ENCODE data around the gene MSI2.
"Not testable (repeated sequence)": the region's sequence is repeated elsewhere in the genome, so short reads cannot be mapped to it uniquely, and the experiment has no call there.

MSI2 gene

DNA sequence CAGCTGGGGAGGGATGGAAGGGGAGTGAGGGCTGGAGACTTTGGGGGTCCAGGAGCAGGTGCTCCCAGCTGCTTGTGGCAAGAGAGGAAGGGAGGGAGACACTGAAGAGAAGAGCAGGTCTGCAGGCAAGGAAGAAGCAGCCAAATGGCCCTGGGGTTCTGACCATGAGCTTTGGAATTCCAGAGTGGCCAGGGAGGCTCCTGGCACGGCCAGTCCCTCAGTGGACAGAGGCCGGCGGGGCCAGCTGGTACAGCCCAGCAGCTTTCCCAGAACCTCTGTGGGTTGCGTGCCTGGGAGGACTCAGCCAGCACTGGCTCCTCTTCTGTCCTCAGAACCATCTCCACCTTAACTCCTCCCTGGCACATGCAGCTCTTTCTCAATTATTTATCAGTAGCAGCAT is 233.0 kb downstream of the MSI2 start:
- DNase-seq, result no peak

DNA sequence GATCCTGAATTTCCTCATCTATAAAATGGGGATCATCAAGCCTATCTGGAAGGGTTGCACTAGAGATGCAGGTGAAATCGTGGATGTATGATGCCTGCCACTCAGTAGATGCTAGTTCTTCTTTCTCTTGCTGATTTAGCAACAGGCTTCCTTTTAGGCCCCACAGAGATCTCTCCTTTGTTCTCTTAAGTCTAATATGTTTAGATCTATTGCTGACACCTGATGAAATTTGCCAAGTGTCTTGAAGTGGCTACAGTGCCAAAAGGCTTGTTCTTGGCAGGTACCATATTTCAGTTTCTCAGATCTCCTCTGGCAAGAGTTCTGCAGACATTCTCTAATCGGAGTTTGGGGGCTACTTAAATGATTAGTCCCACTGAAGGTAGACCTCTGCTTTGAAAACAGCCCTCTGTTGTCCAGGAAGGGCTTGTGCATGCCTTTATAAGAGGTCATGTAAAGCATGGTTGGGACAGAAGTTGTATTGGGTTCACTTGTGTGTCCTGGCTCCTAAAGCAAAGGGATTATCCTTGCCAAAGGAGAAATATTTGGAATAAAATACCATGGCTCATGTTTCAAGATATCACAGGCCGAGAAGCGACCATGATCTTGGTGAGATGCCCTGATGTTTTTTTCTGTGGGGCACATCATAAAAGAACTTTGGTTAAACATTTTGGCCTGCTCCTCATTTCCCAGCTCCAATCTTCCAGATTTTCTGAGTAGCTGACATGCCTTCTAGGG is 234.0 kb downstream of the MSI2 start:
- no peak for DNase-seq

DNA sequence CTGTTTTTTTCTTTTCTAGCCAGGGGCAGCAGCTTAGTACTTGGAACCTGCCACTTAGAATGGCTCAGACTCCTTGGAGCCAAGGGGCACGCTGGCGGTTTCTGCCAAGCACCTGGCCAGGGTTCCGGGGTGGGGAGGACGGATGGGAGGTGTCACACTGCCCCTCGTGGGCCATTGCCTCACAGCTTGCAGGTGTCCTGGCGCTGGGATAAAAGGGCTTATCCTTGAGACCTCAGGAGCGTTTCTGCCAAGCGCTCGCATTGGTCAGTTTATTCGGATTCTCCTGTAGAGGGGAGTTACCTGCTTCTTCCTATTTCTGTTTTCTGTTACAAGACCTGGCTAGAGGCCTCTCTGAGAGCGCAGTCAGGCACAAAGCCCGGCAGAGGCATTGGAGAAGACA is 234.6 kb downstream of the MSI2 start:
- DNase-seq, result no peak

- DNase-seq, result no peak
Observed at GRCh38 chr17:57493171-57493570, 236.8 kb downstream of the MSI2 start.

GRCh38 chr17:57493625-57494024 is 237.3 kb downstream of the MSI2 start:
- no peak for DNase-seq

DNA sequence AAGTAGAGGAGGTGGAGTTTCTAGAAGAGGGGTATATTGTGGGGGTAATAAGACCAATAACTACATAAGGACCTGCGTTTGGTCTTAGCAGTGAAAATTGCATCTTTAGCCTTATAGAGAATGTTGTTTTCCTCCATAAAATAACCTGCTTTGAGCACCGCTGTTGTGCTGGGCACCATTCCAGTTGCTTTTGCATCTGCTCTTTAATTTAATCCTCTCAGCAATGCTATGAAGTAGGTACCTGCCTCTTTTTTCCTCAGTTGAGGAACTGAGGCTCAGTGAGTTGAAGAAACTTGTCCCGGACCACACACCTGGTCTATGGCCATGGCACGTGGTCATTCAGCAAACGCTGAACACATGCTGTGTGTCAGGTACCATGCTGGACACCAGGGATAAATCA is 238.1 kb downstream of the MSI2 start:
- no peak for DNase-seq

DNA sequence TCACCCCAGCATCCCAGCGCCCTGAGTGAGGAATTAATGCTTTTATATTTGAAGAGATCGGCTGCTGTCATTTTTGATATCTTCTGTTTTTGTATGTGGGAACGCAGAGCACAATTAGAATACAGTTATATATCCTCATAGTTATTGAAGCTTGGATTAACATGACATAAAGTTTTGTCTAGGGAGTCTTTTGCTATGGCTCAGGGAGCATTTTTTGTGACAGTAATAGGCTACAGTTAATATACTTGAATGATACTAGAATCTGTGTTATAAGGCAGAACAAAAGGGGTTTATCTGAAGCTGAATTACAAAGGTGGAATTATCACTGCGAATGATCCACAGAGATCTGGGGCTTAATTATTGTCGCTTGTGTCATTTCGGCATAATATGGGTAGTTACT is 239.4 kb downstream of the MSI2 start:
- no peak for DNase-seq

DNA sequence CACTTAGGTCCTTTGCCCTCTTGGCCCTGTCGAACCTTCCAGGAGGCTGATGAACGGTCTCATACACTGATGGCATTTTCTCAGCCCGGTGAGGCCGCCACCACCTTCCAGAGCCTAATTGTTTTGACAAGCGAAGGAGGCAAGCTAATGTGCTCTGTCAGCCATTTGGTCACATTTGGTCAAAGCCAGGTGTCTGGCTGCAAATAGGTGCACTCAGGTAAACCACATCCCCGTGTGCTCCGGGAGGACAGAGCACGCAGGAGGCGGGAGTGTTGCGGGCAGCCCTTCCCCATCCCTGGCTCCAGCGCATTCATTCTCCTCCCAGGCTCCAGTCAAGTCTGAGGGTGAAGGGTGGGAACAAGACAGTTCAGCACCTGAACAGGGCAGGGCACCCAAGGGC is 240.1 kb downstream of the MSI2 start:
- no peak for DNase-seq

- no peak for DNase-seq
Observed at GRCh38 chr17:57498443-57498842, 242.1 kb downstream of the MSI2 start.

DNA sequence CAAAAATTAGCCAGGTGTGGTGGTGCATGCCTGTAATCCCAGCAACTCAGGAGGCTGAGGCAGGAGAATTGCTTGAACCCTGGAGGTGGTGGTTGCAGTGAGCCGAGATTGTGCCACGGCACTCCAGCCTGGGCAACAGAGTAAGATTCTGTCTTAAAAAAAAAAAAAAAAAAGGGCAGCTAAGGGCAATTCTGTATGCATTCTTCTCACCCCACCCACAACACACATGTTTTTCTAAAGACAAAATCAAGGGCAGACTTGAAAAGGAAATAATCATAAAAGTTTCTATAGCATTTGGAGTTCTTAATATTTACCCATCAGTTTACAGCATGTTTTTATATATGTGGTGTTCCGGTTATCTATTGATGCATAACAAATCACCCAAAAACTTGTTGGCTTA is 242.9 kb downstream of the MSI2 start:
- not testable (repeated sequence) for DNase-seq

DNA sequence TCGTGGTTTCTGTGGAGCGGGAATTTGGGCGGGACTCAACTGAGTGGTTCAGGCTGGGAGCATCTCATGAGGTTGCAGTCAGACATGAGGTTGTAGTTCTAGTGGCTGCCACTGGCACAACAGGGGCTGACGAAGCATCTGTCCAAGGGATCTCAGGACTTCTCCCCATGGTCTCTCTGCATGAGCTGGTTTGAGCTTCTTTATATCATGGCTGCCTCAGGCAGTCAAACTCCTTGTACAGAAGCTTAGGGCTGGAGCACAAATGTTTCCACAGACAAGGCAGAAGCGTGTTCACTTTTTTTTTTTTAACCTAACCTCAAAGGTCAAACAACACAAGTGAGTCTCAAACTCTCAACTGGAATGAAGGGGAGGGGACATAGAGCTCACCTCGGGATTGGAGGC is 243.3 kb downstream of the MSI2 start:
- no peak for DNase-seq

DNA sequence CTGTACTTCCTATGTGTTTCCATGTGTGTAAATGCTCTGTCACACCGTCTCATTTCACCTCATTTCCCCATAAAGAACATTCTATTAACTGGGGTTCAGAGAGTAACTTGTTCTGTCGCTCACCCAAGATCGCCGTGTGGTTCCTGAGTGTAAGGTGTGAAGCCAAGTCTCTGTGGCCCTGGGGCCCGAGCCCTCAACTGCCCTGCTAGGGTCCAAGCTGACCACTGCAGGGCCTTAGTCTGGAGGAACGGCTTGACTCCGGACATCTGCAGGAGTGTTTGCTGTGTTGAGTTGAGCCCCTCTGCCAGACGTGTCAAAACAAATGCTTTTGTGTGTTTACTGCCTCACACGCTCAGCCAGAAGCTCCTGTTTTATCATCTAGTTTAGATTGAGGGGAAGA is 244.7 kb downstream of the MSI2 start:
- no peak for DNase-seq

GRCh38 chr17:57502022-57502421 is 245.7 kb downstream of the MSI2 start:
- DNase-seq, result no peak

DNA sequence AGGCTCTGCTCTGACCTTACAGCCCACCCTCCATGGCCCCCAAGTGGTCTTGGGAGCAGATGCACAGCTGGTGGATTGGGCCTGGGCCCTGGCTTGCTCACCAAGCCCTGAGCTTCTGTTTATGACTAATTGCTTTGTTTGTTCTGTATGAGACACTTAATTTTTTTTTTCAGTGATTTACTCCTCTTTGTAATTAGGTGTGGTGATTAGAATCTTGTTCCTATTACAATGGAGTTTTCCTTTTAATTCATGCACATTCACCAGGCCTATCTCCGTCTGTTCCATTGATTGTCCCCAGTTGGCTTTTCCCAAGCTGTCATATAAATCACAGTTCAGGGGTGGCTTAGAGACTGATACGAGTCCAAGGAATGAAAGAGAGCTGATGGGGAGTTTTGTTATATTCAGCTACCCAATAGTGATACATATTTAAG is 246.5 kb downstream of the MSI2 start:
- DNase-seq, result no peak

- DNase-seq, result no peak
Observed at GRCh38 chr17:57504208-57504607, 247.9 kb downstream of the MSI2 start.

- no peak for DNase-seq
Observed at GRCh38 chr17:57505841-57506773, 249.8 kb downstream of the MSI2 start.

GRCh38 chr17:57506774-57507127 is 250.4 kb downstream of the MSI2 start:
- DNase-seq, result no peak

DNA sequence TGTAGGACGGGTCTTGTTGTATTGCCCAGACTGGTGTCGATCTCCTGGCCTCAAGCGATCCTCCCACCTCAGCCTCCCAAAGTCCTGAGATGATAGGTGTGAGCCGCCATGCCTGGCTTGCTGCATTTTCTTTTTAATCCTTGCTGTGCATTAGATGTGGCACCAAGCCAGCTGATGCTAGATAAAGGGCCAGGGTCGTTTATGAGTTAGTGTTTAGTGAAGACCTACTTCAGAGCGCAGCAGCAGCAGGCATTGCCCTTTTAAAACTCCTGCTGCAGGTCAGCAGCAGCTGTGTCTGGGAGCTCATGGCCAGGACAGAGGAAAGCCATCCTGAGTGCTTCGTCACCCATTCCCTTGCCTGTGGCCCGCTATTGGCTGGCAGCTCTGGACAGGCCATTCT is 251.5 kb downstream of the MSI2 start:
- no peak for DNase-seq

- no peak for DNase-seq
Observed at GRCh38 chr17:57508671-57509070, 252.3 kb downstream of the MSI2 start.

DNA sequence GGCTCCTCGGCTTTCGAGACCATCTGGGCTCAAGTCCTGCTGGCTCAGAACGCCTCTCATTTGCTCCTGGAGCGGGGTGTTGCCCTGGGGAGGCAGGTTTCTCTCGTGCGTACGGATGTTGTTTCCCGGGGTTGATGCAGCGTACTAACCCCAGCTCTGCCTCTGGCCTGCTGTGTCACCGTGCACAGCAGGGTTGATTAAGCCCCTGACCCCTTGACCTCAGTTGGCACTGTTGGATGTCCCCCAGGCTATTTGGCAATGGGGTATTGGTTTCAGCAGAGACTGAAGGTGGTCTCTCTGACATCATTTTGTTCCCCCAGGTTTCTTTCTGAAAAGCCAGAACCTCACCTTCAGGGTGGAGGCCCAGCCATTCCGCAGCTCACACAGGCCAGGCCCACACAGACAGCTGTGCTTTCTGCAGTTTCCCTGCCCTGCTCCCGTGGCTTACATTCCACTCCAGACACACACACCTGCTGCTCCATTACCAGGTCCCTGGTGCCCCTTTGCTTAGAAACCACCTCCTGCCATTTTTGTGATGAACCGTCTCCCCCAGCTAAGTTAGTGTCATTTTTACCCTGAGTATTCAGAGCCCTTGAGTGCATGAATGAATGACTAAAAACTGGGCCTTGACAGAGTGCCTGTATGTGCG is 255.3 kb downstream of the MSI2 start:
- DNase-seq, result no peak

DNA sequence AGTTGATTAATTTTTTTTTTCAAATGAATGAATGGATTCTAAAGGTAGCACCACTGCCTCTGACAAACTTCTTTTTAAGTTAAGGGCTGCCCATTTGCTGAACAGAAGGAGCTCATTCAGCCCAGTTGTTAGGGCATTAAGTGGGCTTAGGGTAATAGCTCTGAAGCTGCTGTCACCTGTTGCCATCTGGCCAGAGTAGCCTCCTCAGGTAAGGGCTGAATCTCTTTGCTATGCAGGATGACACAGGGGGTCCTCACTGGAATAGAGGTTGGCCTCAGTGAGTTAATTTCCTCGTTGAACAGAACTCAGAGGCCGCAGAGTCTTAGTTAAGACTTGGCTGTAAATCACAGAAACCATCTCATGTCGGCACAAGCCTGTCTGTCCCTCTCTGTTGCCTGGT is 255.9 kb downstream of the MSI2 start:
- no peak for DNase-seq

- no peak for DNase-seq
Observed at GRCh38 chr17:57512691-57513090, 256.4 kb downstream of the MSI2 start.

GRCh38 chr17:57513569-57513968 is 257.2 kb downstream of the MSI2 start:
- DNase-seq, result no peak

DNA sequence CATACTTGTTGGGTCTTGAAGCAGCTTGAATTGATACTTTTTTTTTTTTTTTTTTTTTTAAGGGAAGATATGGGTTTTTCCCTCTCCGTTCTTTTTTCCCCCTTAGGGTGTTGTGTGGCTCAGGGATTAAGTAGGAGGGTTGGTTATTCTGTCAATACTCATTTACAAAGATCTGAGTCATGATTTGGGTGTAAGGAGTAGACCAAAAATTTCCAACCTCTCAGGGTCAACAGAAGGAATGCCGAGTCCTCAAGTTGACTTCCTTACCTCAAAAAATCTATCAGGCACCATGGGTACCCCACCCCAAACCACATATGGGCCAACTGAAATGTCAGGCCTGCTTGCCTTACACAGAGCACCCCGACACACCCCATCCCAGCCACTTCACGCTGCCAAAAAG is 258.3 kb downstream of the MSI2 start:
- no peak for DNase-seq

Data from NCI-H2081 (cell line).